ENCODE data around the gene COL4A2.

DNA sequence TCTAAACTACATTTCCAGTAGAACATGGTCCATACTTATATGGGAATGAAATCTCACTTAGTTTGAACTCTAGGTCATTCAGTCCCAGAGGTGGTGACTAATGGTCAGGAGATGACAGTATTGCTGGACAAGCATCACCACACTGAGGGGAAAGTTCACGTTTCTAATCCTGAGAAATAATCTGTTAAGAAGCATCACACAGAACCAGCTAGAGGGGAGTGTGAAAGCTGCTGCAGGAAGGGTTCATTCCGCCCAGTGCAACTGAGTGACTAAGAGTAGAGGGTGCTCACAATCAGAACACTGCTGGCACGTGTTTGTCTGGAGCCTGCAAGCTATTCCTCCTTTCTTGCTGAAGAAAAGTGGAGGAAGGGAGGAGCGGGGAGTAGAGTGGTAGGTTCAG is 2.8 kb upstream of the COL4A2 start:
- TF ChIP-seq, protein P1, sequence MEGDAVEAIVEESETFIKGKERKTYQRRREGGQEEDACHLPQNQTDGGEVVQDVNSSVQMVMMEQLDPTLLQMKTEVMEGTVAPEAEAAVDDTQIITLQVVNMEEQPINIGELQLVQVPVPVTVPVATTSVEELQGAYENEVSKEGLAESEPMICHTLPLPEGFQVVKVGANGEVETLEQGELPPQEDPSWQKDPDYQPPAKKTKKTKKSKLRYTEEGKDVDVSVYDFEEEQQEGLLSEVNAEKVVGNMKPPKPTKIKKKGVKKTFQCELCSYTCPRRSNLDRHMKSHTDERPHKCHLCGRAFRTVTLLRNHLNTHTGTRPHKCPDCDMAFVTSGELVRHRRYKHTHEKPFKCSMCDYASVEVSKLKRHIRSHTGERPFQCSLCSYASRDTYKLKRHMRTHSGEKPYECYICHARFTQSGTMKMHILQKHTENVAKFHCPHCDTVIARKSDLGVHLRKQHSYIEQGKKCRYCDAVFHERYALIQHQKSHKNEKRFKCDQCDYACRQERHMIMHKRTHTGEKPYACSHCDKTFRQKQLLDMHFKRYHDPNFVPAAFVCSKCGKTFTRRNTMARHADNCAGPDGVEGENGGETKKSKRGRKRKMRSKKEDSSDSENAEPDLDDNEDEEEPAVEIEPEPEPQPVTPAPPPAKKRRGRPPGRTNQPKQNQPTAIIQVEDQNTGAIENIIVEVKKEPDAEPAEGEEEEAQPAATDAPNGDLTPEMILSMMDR (IDR thresholded peaks at IDR 0.05), result no peak
- no peak for TF ChIP-seq POLR2A (IDR thresholded peaks at IDR 0.05)
